ENCODE results near the gene TPI1.

DNA sequence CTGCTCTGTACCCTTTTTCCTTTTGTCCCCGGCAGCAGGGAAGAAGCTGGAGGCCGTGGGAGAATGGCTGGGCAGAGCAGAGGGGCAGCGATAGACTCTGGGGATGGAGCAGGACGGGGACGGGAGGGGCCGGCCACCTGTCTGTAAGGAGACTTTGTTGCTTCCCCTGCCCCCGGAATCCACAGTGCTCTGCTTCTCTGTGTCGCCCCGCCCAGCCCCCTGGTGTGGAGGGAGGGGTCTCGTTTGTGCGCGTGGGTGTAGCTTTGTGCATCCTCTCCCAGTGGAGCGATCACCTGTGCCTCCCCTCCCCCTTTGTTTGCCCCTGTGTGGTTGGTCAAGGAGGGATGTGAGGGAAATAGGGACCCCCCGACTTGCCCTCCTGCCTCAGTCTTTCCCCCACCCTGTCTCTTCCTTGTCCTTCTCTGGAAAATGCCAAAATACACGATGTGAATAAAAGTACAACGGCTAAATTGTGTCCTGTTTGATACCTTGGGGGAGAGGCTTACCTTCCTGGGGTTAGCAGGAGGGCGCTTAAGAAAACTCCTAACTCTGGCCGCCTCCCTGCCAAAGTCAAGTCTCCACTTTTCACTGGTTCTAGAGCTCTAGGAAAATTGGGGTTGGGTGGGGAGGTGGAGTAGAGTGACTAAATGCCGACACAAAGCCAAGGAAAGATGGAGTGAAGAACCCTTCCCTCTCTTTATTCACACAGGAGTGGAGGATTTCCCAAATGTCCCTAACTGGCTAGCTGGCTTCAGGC lies 990 bp upstream of the TPI1 start:
- TF ChIP-seq, protein P1, sequence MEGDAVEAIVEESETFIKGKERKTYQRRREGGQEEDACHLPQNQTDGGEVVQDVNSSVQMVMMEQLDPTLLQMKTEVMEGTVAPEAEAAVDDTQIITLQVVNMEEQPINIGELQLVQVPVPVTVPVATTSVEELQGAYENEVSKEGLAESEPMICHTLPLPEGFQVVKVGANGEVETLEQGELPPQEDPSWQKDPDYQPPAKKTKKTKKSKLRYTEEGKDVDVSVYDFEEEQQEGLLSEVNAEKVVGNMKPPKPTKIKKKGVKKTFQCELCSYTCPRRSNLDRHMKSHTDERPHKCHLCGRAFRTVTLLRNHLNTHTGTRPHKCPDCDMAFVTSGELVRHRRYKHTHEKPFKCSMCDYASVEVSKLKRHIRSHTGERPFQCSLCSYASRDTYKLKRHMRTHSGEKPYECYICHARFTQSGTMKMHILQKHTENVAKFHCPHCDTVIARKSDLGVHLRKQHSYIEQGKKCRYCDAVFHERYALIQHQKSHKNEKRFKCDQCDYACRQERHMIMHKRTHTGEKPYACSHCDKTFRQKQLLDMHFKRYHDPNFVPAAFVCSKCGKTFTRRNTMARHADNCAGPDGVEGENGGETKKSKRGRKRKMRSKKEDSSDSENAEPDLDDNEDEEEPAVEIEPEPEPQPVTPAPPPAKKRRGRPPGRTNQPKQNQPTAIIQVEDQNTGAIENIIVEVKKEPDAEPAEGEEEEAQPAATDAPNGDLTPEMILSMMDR (IDR thresholded peaks at IDR 0.05; ENCODE audit: low read depth, low read length, poor library complexity, severe bottlenecking) = no peak
- TF ChIP-seq EZH2phosphoT487 (IDR thresholded peaks at IDR 0.05; ENCODE audit: borderline replicate concordance, low read length) = no peak

Data from DOHH2 (cell line).